IPS-18a (cell line): ENCODE data around the gene JAZF1.

ENCODE experiments used
- H3K27ac ChIP-seq: one replicate; pipeline ENCODE4 v1.5.1; 2013; ENCODE audit warnings: low read length
- H3K27me3 ChIP-seq: one replicate; pipeline ENCODE4 v1.6.1; 2013; ENCODE audit warnings: mild to moderate bottlenecking, low read length; ENCODE audit not compliant: control insufficient read depth, insufficient read depth
- H3K36me3 ChIP-seq: one replicate; pipeline ENCODE4 v1.6.1; 2013; ENCODE audit warnings: low read depth, low read length; ENCODE audit not compliant: control insufficient read depth
- H3K4me1 ChIP-seq: one replicate; pipeline ENCODE4 v1.6.1; 2013; ENCODE audit warnings: low read depth, low read length; ENCODE audit not compliant: control insufficient read depth
- H3K4me3 ChIP-seq: one replicate; pipeline ENCODE4 v1.5.1; 2013; ENCODE audit warnings: low read length
- H3K9ac ChIP-seq: one replicate; pipeline ENCODE4 v1.6.1; 2013; ENCODE audit warnings: mild to moderate bottlenecking, low read length, moderate library complexity
- H3K9me3 ChIP-seq: one replicate; pipeline ENCODE4 v1.6.1; 2013; ENCODE audit warnings: low read depth, low read length; ENCODE audit not compliant: control insufficient read depth

The JAZF1 gene

DNA sequence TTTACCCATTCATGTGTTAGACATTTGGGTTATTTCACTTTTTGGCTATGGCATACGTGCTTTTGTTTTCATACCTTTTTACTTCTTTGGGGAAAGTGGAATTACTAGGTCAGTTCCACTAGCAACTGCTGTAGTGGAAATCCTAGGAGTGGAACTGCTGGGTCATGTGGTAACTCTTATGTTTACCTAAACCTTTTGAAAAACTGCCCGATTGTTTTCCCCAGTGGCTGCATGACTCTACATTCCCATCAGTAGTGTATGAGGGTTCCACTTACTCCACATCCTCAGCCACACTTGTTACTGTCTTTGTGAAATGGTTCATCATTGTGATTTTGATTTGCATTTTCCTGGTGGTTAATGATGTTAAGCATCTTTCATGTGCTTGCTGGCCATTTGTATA is 358.4 kb downstream of the JAZF1 start:
- Histone ChIP-seq H3K9ac (no peak overlapping the region), H3K4me1 (no peaks in the 10 kb centered on the region), H3K27ac (no peak overlapping the region), H3K4me3 (no peak overlapping the region), H3K27me3 (no peaks in the 10 kb centered on the region), H3K9me3 (no peaks in the 10 kb centered on the region), H3K36me3 (peaks cover 9% of the 10 kb centered on the region)

DNA sequence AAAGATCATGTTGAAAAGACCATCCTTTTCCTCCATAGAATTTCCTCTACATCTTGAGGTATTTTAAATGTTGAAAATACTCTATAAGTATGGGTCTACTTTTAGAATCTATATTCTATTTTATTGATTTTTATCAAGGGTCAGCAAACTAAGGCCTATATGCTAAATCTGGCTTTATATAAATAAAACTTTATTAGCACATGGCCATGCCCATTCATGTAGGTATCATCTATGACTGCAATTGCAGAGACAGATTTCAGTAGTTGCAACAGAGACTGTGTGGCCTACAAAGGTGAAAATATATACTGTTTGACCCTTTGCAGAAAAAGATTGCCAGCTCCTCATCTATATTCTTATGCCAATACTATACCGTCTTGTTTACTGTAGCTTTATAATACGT is 367.9 kb downstream of the JAZF1 start:
- no peaks in the 10 kb centered on the region for H3K9me3 ChIP-seq
- H3K4me3 ChIP-seq = no peak overlapping the region
- peaks cover 8% of the 10 kb centered on the region for H3K36me3 ChIP-seq
- H3K4me1 ChIP-seq = no peaks in the 10 kb centered on the region
- H3K27me3 ChIP-seq = no peaks in the 10 kb centered on the region
- H3K27ac ChIP-seq = no peak overlapping the region
- no peak overlapping the region for H3K9ac ChIP-seq

- no peaks in the 10 kb centered on the region for H3K27me3 ChIP-seq
- H3K4me3 ChIP-seq = no peak overlapping the region
- H3K9me3 ChIP-seq = no peaks in the 10 kb centered on the region
- H3K36me3 ChIP-seq = no peaks in the 10 kb centered on the region
- H3K9ac ChIP-seq = no peak overlapping the region
- H3K4me1 ChIP-seq = no peaks in the 10 kb centered on the region
- H3K27ac ChIP-seq = no peak overlapping the region
Measured at GRCh38 chr7:27810186-27810585, 370.4 kb downstream of the JAZF1 start.

DNA sequence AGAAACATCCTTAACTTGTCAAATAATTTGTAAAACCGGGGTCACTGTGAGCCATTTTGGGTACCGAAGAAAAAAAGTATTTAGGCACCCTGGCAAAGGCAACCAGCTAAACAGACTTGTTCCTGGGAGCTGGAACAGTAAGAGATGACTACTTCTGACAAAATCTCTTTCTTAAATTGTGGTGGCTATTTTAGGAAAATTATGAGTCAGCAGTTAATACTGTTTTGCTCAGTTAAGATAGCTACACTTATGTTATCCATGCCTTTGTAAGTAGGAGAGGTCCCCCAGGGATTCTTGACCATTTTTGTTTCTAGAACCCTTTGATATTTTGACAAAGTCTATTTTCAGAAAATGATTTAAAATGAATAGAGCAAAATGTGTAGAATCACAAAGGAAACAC is 372.0 kb downstream of the JAZF1 start:
- H3K9ac ChIP-seq = no peak overlapping the region
- H3K27ac ChIP-seq = no peak overlapping the region
- no peaks in the 10 kb centered on the region for H3K9me3 ChIP-seq
- H3K4me3 ChIP-seq = no peak overlapping the region
- H3K27me3 ChIP-seq = no peaks in the 10 kb centered on the region
- H3K4me1 ChIP-seq = no peaks in the 10 kb centered on the region
- no peaks in the 10 kb centered on the region for H3K36me3 ChIP-seq

- no peaks in the 10 kb centered on the region for H3K36me3 ChIP-seq
- no peak overlapping the region for H3K4me3 ChIP-seq
- H3K27me3 ChIP-seq = no peaks in the 10 kb centered on the region
- H3K4me1 ChIP-seq = peaks cover 10% of the 10 kb centered on the region
- no peak overlapping the region for H3K9ac ChIP-seq
- H3K9me3 ChIP-seq = no peaks in the 10 kb centered on the region
- H3K27ac ChIP-seq = no peak overlapping the region
Measured at GRCh38 chr7:27804139-27804538, 376.5 kb downstream of the JAZF1 start.

DNA sequence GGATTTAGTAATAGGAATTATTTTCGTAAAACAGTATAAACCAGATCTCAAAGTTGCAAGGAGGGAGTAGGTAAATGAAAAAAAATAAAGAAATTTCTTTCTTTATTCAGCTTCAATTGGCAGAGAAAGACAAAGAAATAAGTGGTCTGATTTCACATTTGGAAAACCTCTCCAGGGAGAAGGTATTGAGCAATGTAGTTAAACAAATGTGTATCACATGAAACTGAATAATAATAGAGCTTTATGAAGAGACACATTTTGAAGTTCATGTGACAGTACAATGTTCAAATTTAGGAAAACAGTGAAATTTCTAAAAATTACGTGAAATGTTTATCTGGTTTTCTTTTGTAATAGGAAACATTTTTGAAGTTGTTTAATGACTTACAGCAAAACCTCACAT is 377.6 kb downstream of the JAZF1 start:
- Histone ChIP-seq H3K36me3 (no peaks in the 10 kb centered on the region), H3K27ac (no peak overlapping the region), H3K9me3 (no peaks in the 10 kb centered on the region), H3K4me3 (no peak overlapping the region), H3K9ac (no peak overlapping the region), H3K27me3 (no peaks in the 10 kb centered on the region), H3K4me1 (peaks cover 15% of the 10 kb centered on the region)

DNA sequence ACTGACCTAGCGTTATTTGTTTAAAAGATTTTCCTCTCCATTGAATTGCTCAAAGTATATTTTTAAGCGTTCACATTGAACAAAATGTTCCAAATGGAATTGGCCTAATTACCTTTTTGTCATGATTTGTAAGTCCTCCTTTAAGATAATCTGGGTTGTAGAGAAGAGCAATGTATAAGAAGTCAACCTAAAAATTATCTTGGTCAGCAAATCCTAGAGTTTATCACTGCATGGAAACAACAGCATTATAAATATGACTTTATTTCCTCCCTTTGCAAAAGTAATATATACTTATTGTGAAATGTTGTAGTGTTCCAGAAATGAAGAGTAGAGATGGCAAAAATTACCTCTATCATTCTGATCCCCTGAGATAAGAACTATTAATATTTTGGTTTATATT is 381.4 kb downstream of the JAZF1 start:
- H3K27ac ChIP-seq = peak overlapping the region; percentile 47
- H3K9me3 ChIP-seq = no peaks in the 10 kb centered on the region
- H3K4me3 ChIP-seq = no peak overlapping the region
- peaks cover 15% of the 10 kb centered on the region for H3K4me1 ChIP-seq
- no peaks in the 10 kb centered on the region for H3K27me3 ChIP-seq
- no peak overlapping the region for H3K9ac ChIP-seq
- H3K36me3 ChIP-seq = peaks cover 3% of the 10 kb centered on the region

DNA sequence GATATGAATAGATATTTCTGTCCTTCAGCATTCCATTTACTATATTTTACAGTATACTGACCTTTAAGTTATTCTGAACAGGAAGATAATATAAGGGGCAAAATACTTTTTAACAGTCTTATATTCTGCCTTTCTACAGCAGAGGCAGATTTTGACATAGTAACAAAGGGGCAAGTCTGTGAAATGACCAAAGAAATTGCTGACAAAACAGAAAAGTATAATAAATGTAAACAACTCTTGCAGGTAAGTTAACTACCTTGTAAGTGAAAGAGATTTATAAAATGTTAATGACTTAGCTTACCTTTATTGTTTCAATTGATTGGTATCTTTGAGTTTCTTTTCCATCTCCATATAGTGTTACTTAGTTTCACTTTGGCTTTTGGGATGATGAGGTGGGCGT is 384.6 kb downstream of the JAZF1 start:
- Histone ChIP-seq H3K9me3 (no peaks in the 10 kb centered on the region), H3K27me3 (no peaks in the 10 kb centered on the region), H3K4me1 (peaks cover 6% of the 10 kb centered on the region), H3K4me3 (no peak overlapping the region), H3K27ac (no peak overlapping the region), H3K9ac (no peak overlapping the region), H3K36me3 (peaks cover 27% of the 10 kb centered on the region)

- Histone ChIP-seq H3K4me3 (no peak overlapping the region), H3K9me3 (no peaks in the 10 kb centered on the region), H3K9ac (no peak overlapping the region), H3K27ac (no peak overlapping the region), H3K36me3 (peaks cover 27% of the 10 kb centered on the region), H3K27me3 (no peaks in the 10 kb centered on the region), H3K4me1 (peaks cover 2% of the 10 kb centered on the region)
Measured at GRCh38 chr7:27793780-27794179, 386.8 kb downstream of the JAZF1 start.

- Histone ChIP-seq H3K27ac (no peak overlapping the region), H3K4me3 (no peak overlapping the region), H3K4me1 (no peaks in the 10 kb centered on the region), H3K27me3 (no peaks in the 10 kb centered on the region), H3K36me3 (peaks cover 29% of the 10 kb centered on the region), H3K9me3 (no peaks in the 10 kb centered on the region), H3K9ac (no peak overlapping the region)
Measured at GRCh38 chr7:27788437-27788836, 392.2 kb downstream of the JAZF1 start.

DNA sequence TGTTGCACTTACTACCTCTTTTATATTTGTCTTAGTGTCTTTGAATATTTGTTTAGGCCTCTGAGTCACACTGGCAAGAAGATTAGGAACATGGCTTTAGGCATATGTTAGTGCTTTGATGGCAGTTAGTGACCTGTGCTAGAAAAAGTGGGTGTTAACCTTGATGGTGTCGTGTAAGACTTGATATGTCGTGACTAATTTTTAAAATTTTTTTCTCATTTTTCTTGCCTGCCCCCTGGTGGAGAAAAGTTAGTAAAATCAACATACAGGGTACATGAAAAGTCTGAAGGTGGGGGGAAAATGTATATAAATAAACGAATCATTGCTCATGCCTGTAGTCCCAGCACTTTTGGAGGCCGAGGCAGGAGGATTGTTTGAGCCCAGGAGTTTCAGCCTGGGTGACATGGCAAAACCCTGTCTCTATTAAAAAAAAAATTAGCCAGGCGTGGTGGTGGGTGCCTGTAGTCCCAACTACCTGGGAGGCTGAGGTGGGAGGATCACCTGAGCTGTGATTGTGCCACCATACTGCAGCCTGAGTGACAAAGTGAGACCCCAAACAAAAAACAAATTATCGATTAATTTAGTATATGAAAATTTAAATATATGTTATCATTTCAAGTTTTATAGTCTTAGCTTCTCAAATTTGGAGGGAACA is 396.1 kb downstream of the JAZF1 start:
- no peaks in the 10 kb centered on the region for H3K4me1 ChIP-seq

DNA sequence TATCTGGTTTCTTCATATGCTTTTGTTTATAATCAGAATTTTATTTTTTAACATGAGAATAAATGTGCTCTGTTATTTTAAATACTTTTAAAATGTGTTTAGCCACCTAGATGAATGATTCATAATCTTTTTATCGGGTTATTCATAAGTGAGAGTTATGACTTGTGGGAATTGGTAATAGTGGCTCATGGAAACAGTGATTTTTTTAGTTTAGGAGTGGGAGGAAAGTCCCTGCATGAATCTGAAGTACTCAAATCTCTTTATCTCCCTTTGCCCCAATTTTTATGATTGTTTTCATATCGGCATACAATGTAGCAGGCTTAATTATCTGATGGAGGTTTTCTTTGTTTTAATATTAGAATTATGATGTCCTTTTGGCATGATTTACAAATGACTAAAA is 397.7 kb downstream of the JAZF1 start:
- H3K9me3 ChIP-seq = no peaks in the 10 kb centered on the region
- H3K36me3 ChIP-seq = peaks cover 8% of the 10 kb centered on the region
- H3K27ac ChIP-seq = no peak overlapping the region
- H3K4me3 ChIP-seq = no peak overlapping the region
- H3K27me3 ChIP-seq = no peaks in the 10 kb centered on the region
- no peak overlapping the region for H3K9ac ChIP-seq
- H3K4me1 ChIP-seq = no peaks in the 10 kb centered on the region

More for the DNA sequence above, 396.1 kb downstream of the JAZF1 start:
- H3K27me3 ChIP-seq = no peaks in the 10 kb centered on the region
- H3K4me3 ChIP-seq = no peak overlapping the region
- H3K9ac ChIP-seq = no peak overlapping the region
- H3K9me3 ChIP-seq = no peaks in the 10 kb centered on the region
- H3K27ac ChIP-seq = no peak overlapping the region
- H3K36me3 ChIP-seq = peaks cover 11% of the 10 kb centered on the region
